ENCODE measurements around the gene PSKH1.

PSKH1 gene

GRCh38 chr16:67944690-67945391 is 51.8 kb downstream of the PSKH1 start:
- TF ChIP-seq CTCF (IDR thresholded peaks at IDR 0.05; ENCODE audit: control insufficient read depth, extremely low read depth, insufficient read depth) = no peak
- DNase-seq (ENCODE audit: low read depth) = no peak
- no peak overlapping the region for H3K4me3 ChIP-seq (ENCODE audit: low read depth, low read length)

GRCh38 chr16:67945392-67945933 is 52.4 kb downstream of the PSKH1 start:
- TF ChIP-seq CTCF (IDR thresholded peaks at IDR 0.05; ENCODE audit: control insufficient read depth, extremely low read depth, insufficient read depth) = no peak
- no peak overlapping the region for H3K4me3 ChIP-seq (ENCODE audit: low read depth, low read length)
- DNase-seq (ENCODE audit: low read depth) = no peak

- H3K4me3 ChIP-seq (ENCODE audit: low read depth, low read length) = no peak overlapping the region
- no peak for TF ChIP-seq CTCF (IDR thresholded peaks at IDR 0.05; ENCODE audit: control insufficient read depth, extremely low read depth, insufficient read depth)
- no peak for DNase-seq (ENCODE audit: low read depth)
Observed at GRCh38 chr16:67946128-67946569, 53.1 kb downstream of the PSKH1 start.

- no peak overlapping the region for H3K4me3 ChIP-seq (ENCODE audit: low read depth, low read length)
- no peak for DNase-seq (ENCODE audit: low read depth)
- no peak for TF ChIP-seq CTCF (IDR thresholded peaks at IDR 0.05; ENCODE audit: control insufficient read depth, extremely low read depth, insufficient read depth)
Observed at GRCh38 chr16:67946966-67947558, 54.0 kb downstream of the PSKH1 start.

GRCh38 chr16:67948015-67948414 is 55.0 kb downstream of the PSKH1 start:
- DNase-seq (ENCODE audit: low read depth) = no peak
- TF ChIP-seq CTCF (IDR thresholded peaks at IDR 0.05; ENCODE audit: control insufficient read depth, extremely low read depth, insufficient read depth) = no peak
- H3K4me3 ChIP-seq (ENCODE audit: low read depth, low read length) = no peak overlapping the region

GRCh38 chr16:67949645-67950044 is 56.6 kb downstream of the PSKH1 start:
- H3K4me3 ChIP-seq (ENCODE audit: low read depth, low read length) = no peak overlapping the region
- no peak for TF ChIP-seq CTCF (IDR thresholded peaks at IDR 0.05; ENCODE audit: control insufficient read depth, extremely low read depth, insufficient read depth)
- no peak for DNase-seq (ENCODE audit: low read depth)
